PC-3 (cell line): ENCODE data around the gene CCDC174. TPM values are rescaled to one million over a fixed set of nuclear protein-coding genes. Genes with fewer than 3 reads are reported as not detected.

Source experiments
- ATAC-seq: fragments of 200-7000 bp; cut with Tn5 transposase; 2 replicates; pipeline ENCODE4 v1.9.1; 2020; ENCODE audit warnings: mild to moderate bottlenecking, moderate library complexity
- BruUV-seq: library from RNA; stranded (reverse); fragments of 400-500 nt; replicated peaks from 2 replicates; lab custom pipeline; 2021; lab: Mats Ljungman, UMichigan
- CTCF ChIA-PET: fragments of 300-600 bp; sonication (Branson Sonifier 250); formaldehyde crosslinking; loops from one replicate; lab custom pipeline; 2022; ENCODE audit warnings: antibody characterized with exemption; lab: Charles Lee
- POLR2A ChIA-PET: fragments of 300-600 bp; sonication (Branson Sonifier 250); formaldehyde crosslinking; loops from one replicate; lab custom pipeline; 2022; ENCODE audit warnings: antibody characterized with exemption; ENCODE audit not compliant: unreplicated experiment; lab: Charles Lee
- DNase-seq: peaks from one replicate; pipeline ENCODE4 v3.0.0-alpha.2; 2015
- H2AFZ ChIP-seq: fragments of 300-600 bp; sonication (generic); 2 replicates; pipeline ENCODE4 v1.6.0; 2016; ENCODE audit warnings: antibody characterized with exemption, low read length
- H3F3A ChIP-seq: fragments of 300-600 bp; sonication (generic); one replicate; pipeline ENCODE4 v1.6.0; 2017; ENCODE audit warnings: antibody characterized with exemption, low read length, control low read depth, mild to moderate bottlenecking; ENCODE audit not compliant: unreplicated experiment
- H3K27ac ChIP-seq: fragments of 300-600 bp; sonication (generic); 2 replicates; pipeline ENCODE4 v1.5.1; 2016; ENCODE audit warnings: mild to moderate bottlenecking, low read length
- H3K27me3 ChIP-seq: fragments of 300-600 bp; sonication (generic); 2 replicates; pipeline ENCODE4 v1.6.1; 2016; ENCODE audit warnings: low read length, mixed read lengths
- H3K36me3 ChIP-seq: fragments of 300-600 bp; sonication (generic); 2 replicates; pipeline ENCODE4 v1.6.1; 2016; ENCODE audit warnings: low read depth, mixed run types, low read length, mixed read lengths
- H3K4me1 ChIP-seq: fragments of 300-600 bp; sonication (generic); 2 replicates; pipeline ENCODE4 v1.5.1; 2016; ENCODE audit warnings: low read length; ENCODE audit not compliant: insufficient read depth
- H3K4me2 ChIP-seq: fragments of 300-600 bp; sonication (generic); 2 replicates; pipeline ENCODE4 v1.6.0; 2016; ENCODE audit warnings: low read length
- H3K4me3 ChIP-seq: fragments of 300-600 bp; sonication (generic); 2 replicates; pipeline ENCODE4 v1.5.1; 2016; ENCODE audit warnings: mild to moderate bottlenecking, low read length, mixed read lengths
- H3K79me2 ChIP-seq: fragments of 300-600 bp; sonication (generic); 2 replicates; pipeline ENCODE4 v1.6.1; 2017; ENCODE audit warnings: low read length, mixed read lengths
- H3K9ac ChIP-seq: fragments of 300-600 bp; sonication (generic); 2 replicates; pipeline ENCODE4 v1.6.0; 2016; ENCODE audit warnings: mild to moderate bottlenecking, low read length
- H3K9me2 ChIP-seq: fragments of 300-600 bp; sonication (generic); replicated peaks from 2 replicates; pipeline ENCODE4 v1.6.1; 2016; ENCODE audit warnings: mixed run types, low read length, mixed read lengths
- H3K9me3 ChIP-seq: fragments of 300-600 bp; sonication (generic); 2 replicates; pipeline ENCODE4 v1.6.1; 2016; ENCODE audit warnings: low read length, mixed read lengths
- H4K20me1 ChIP-seq: fragments of 300-600 bp; sonication (generic); 2 replicates; pipeline ENCODE4 v1.6.1; 2016; ENCODE audit warnings: low read length, mixed read lengths
- CTCF ChIP-seq: fragments of 300-600 bp; sonication (generic); conservative IDR thresholded peaks from 2 replicates; pipeline ENCODE4 v1.5.1; 2017; ENCODE audit warnings: antibody characterized with exemption, low read depth, mild to moderate bottlenecking, low read length
- EZH2 ChIP-seq: fragments of 300-600 bp; sonication (generic); IDR thresholded peaks from one replicate; pipeline ENCODE4 v1.6.1; 2017; ENCODE audit warnings: antibody characterized with exemption, mild to moderate bottlenecking, low read length; ENCODE audit not compliant: unreplicated experiment
- EZH2phosphoT487 ChIP-seq: fragments of 300-600 bp; sonication (generic); IDR thresholded peaks from 2 replicates; pipeline ENCODE4 v1.6.1; 2018; ENCODE audit warnings: mild to moderate bottlenecking, antibody characterized with exemption, low read length, borderline replicate concordance
- intact Hi-C: fragments of 100-400 bp; cut with micrococcal nuclease; formaldehyde crosslinking; loops from 2 replicates; pipeline ENCODE4 v1.9.0; 2023
- total RNA-seq: library from RNA; depleted of rRNA; stranded (reverse); fragments of >200 nt; gene quantifications from 2 replicates; pipeline ENCODE4 v1.2.3, GENCODE V29; 2014

Gene CCDC174
- total RNA-seq, 1 experiment from 2014 or later = 8.2 TPM

- no peak for ATAC-seq
Measured at GRCh38 chr3:14676881-14677280, 25.3 kb downstream of the CCDC174 start.

GRCh38 chr3:14678015-14678503 is 26.5 kb downstream of the CCDC174 start:
- intact Hi-C loops = no loop called here
- Histone ChIP-seq H3K9ac (no peak overlapping the region), H3K79me2 (no peaks in the 10 kb centered on the region), H3K4me3 (no peak overlapping the region), H3K4me2 (no peak overlapping the region), H3K9me3 (no peaks in the 10 kb centered on the region), H3K9me2 (no peaks in the 10 kb centered on the region), H3K4me1 (no peaks in the 10 kb centered on the region), H3K27me3 (no peaks in the 10 kb centered on the region), H3F3A (no peaks in the 10 kb centered on the region), H3K27ac (no peak overlapping the region), H2AFZ (no peak overlapping the region), H3K36me3 (0 out of 2 replicates have a peak, but pooled peaks cover 3% of the 10 kb centered on the region), H4K20me1 (no peaks in the 10 kb centered on the region)
- TF ChIP-seq EZH2phosphoT487 = no peak
- TF ChIP-seq EZH2 = no peak
- no peak for TF ChIP-seq CTCF
- ChIA-PET POLR2A (no interaction called here), CTCF (interaction anchor here (0.6 kb wide), 1 partner anchor 103 kb away, joined by 3 read pairs; no protein-coding TSS in a partner anchor)
- BruUV-seq = no TSS peak
- no peak for ATAC-seq
- DNase-seq = no peak

More at GRCh38 chr3:14676881-14677280, 25.3 kb downstream of the CCDC174 start:
- Histone ChIP-seq H3K9me3 (no peaks in the 10 kb centered on the region), H3K27me3 (no peaks in the 10 kb centered on the region), H3K9ac (no peak overlapping the region), H2AFZ (no peak overlapping the region), H3K9me2 (no peaks in the 10 kb centered on the region), H4K20me1 (no peaks in the 10 kb centered on the region), H3K4me3 (no peak overlapping the region), H3K4me2 (no peak overlapping the region), H3K27ac (no peak overlapping the region), H3K4me1 (no peaks in the 10 kb centered on the region), H3K79me2 (no peaks in the 10 kb centered on the region), H3K36me3 (peaks cover 8% of the 10 kb centered on the region; the same call in 1 of the 2 replicates), H3F3A (no peaks in the 10 kb centered on the region)
- POLR2A ChIA-PET = no interaction called here
- BruUV-seq = no TSS peak
- DNase-seq = no peak
- no peak for TF ChIP-seq CTCF
- no peak for TF ChIP-seq EZH2
- no peak for TF ChIP-seq EZH2phosphoT487
- CTCF ChIA-PET = no interaction called here
- intact Hi-C loops = no loop called here

- Histone ChIP-seq H3K9me3 (no peaks in the 10 kb centered on the region), H3K9me2 (no peaks in the 10 kb centered on the region), H3K27me3 (no peaks in the 10 kb centered on the region), H3K27ac (no peak overlapping the region), H3K9ac (no peak overlapping the region), H4K20me1 (no peaks in the 10 kb centered on the region), H2AFZ (no peak overlapping the region), H3K4me3 (no peak overlapping the region), H3K4me1 (no peaks in the 10 kb centered on the region), H3K36me3 (0 out of 2 replicates have a peak, but pooled peaks cover 3% of the 10 kb centered on the region), H3F3A (no peaks in the 10 kb centered on the region), H3K4me2 (no peak overlapping the region), H3K79me2 (no peaks in the 10 kb centered on the region)
- TF ChIP-seq EZH2phosphoT487 = no peak
- no peak for TF ChIP-seq CTCF
- no peak for TF ChIP-seq EZH2
- ATAC-seq (no peak), DNase-seq (no peak)
- ChIA-PET CTCF (no interaction called here), POLR2A (no interaction called here)
- no TSS peak for BruUV-seq
- intact Hi-C loops = no loop called here
Measured at GRCh38 chr3:14680115-14680514, 28.6 kb downstream of the CCDC174 start.
